A549 (cell line): ENCODE results near the gene PTPRD.

Source experiments
- CHD4 ChIP-seq: fragments of 200-600 bp; sonication (generic); IDR thresholded peaks from 2 replicates; pipeline ENCODE4 v1.6.1; 2016; ENCODE audit warnings: antibody characterized with exemption, mild to moderate bottlenecking, borderline replicate concordance
- EP300 ChIP-seq, 2 experiments: fragments of >200 bp; sonication (Bioruptor Twin); formaldehyde crosslinking; IDR thresholded peaks; 2 replicates in 1 of 2; 3 replicates in 1 of 2; pipeline ENCODE4 v1.6.1; 2016 to 2017
- KDM5A ChIP-seq: fragments of 200-600 bp; sonication (generic); IDR thresholded peaks from 2 replicates; pipeline ENCODE4 v1.6.1; 2016; ENCODE audit warnings: antibody characterized with exemption, mild to moderate bottlenecking
- MYC ChIP-seq: IDR thresholded peaks from 2 replicates; pipeline ENCODE4 v1.6.1; 2012; ENCODE audit warnings: mild to moderate bottlenecking, inconsistent platforms, low read length, improper control_type of control experiment, borderline replicate concordance
- POLR2A ChIP-seq: IDR thresholded peaks from 2 replicates; pipeline ENCODE4 v1.6.1; 2012; ENCODE audit warnings: mild to moderate bottlenecking, low read length
- RAD21 ChIP-seq, 2 experiments: fragments of >200 bp in 1 of 2; sonication (Bioruptor Twin) in 1 of 2; formaldehyde crosslinking in 1 of 2; IDR thresholded peaks in 1 of 2; conservative IDR thresholded peaks in 1 of 2; 2 replicates in 1 of 2; 3 replicates in 1 of 2; pipeline ENCODE4 v1.6.1; 2012 to 2018; ENCODE audit warnings: inconsistent platforms in 1 of 2
- RFX5 ChIP-seq: fragments of 450-650 bp; IDR thresholded peaks from 2 replicates; pipeline ENCODE4 v1.7.1; 2014; ENCODE audit warnings: antibody characterized with exemption, mild to moderate bottlenecking, moderate library complexity
- TF ChIP-seq, protein P1 (sequence below): fragments of >200 bp; sonication (Bioruptor Twin); formaldehyde crosslinking; IDR thresholded peaks from 3 replicates; pipeline ENCODE4 v1.5.1; 2016
- TF ChIP-seq, protein P2 (sequence below): fragments of 200-600 bp; sonication (generic); IDR thresholded peaks from 2 replicates; pipeline ENCODE4 v1.6.1; 2016; ENCODE audit warnings: antibody characterized with exemption, mild to moderate bottlenecking, moderate library complexity

DNA sequence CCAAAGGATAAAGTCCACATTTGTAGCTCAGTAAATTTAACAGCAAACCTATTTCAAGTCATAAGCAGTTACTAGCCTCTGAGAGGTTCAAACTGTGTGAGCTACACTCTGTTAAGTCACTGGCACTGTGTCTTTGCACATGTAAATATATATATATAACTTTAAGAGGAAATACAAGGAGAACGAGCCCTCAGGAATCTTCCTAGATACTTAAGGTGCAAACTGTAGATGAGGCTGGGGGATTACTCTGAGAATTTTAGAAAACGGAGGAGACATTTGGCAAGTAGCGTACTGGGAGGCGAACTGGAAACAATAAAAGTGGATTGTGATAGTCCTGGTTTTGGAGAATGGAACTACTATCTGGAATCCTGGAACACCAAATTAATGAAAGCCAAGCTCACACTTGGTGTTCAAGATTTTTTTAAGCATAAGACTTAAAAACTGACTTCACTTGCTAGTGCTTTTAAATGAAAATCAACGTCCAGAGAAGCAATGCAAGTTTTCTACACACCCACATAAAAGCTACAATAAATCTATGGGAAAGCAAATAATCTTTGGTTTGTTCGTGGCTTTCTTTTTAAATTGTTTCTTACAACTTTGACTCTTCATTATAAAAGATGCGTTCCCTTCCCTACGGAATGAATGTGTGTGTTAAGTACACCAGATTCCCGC lies 1756.3 kb downstream of the PTPRD start:
- TF ChIP-seq KDM5A (no peak), POLR2A (no peak), CHD4 (no peak), RAD21 (conservative IDR thresholded peaks at IDR 0.05 in 1 of 2, IDR thresholded peaks at IDR 0.05 in 1 of 2) (no peak), RFX5 (no peak), MYC (no peak), EP300 (IDR thresholded peaks at IDR 0.05) (no peak)
- TF ChIP-seq, protein P1, sequence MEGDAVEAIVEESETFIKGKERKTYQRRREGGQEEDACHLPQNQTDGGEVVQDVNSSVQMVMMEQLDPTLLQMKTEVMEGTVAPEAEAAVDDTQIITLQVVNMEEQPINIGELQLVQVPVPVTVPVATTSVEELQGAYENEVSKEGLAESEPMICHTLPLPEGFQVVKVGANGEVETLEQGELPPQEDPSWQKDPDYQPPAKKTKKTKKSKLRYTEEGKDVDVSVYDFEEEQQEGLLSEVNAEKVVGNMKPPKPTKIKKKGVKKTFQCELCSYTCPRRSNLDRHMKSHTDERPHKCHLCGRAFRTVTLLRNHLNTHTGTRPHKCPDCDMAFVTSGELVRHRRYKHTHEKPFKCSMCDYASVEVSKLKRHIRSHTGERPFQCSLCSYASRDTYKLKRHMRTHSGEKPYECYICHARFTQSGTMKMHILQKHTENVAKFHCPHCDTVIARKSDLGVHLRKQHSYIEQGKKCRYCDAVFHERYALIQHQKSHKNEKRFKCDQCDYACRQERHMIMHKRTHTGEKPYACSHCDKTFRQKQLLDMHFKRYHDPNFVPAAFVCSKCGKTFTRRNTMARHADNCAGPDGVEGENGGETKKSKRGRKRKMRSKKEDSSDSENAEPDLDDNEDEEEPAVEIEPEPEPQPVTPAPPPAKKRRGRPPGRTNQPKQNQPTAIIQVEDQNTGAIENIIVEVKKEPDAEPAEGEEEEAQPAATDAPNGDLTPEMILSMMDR: no peak
- TF ChIP-seq, protein P2, sequence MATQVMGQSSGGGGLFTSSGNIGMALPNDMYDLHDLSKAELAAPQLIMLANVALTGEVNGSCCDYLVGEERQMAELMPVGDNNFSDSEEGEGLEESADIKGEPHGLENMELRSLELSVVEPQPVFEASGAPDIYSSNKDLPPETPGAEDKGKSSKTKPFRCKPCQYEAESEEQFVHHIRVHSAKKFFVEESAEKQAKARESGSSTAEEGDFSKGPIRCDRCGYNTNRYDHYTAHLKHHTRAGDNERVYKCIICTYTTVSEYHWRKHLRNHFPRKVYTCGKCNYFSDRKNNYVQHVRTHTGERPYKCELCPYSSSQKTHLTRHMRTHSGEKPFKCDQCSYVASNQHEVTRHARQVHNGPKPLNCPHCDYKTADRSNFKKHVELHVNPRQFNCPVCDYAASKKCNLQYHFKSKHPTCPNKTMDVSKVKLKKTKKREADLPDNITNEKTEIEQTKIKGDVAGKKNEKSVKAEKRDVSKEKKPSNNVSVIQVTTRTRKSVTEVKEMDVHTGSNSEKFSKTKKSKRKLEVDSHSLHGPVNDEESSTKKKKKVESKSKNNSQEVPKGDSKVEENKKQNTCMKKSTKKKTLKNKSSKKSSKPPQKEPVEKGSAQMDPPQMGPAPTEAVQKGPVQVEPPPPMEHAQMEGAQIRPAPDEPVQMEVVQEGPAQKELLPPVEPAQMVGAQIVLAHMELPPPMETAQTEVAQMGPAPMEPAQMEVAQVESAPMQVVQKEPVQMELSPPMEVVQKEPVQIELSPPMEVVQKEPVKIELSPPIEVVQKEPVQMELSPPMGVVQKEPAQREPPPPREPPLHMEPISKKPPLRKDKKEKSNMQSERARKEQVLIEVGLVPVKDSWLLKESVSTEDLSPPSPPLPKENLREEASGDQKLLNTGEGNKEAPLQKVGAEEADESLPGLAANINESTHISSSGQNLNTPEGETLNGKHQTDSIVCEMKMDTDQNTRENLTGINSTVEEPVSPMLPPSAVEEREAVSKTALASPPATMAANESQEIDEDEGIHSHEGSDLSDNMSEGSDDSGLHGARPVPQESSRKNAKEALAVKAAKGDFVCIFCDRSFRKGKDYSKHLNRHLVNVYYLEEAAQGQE: no peak
